Measurements from ENCODE around the gene TNS1. TPM values are rescaled to one million over a fixed set of nuclear protein-coding genes. Genes with fewer than 3 reads are reported as not detected.

The TNS1 gene
- polyA plus RNA-seq, 3 donors = 0.26 to 1.6 (median 1.5) TPM

GRCh38 chr2:217992061-217992460 is 10.7 kb downstream of the TNS1 start:
- Histone ChIP-seq H4K20me1 (ENCODE audit: insufficient read depth, low read length) (no peaks in the 10 kb centered on the region), H3K79me2 (ENCODE audit: insufficient read depth, low read length) (no peaks in the 10 kb centered on the region), H3K9me3 (replicated peaks in 1 of 2; ENCODE audit: control insufficient read depth in 1 of 2, insufficient read depth in 1 of 2, low read length in 2 of 2) (no peaks in the 10 kb centered on the region), H3K36me3 (replicated peaks in 1 of 2; ENCODE audit: control insufficient read depth in 1 of 2, insufficient read depth in 2 of 2, low read length in 2 of 2) (no peaks in the 10 kb centered on the region), H3K4me2 (replicated peaks; ENCODE audit: extremely low read depth, low read length, poor library complexity, severe bottlenecking) (no peak overlapping the region), H3K4me3 (replicated peaks in 1 of 3; ENCODE audit: low read depth in 2 of 3, low read length in 3 of 3) (no peak overlapping the region), H3K27me3 (ENCODE audit: control insufficient read depth in 2 of 2, insufficient read depth in 2 of 2, low read length in 2 of 2) (no peaks in the 10 kb centered on the region), H3K4me1 (ENCODE audit: control insufficient read depth in 1 of 2, insufficient read depth in 2 of 2, low read length in 2 of 2) (peaks cover 13 to 22% of the 10 kb centered on the region in 2 donors), H2AFZ (ENCODE audit: insufficient read depth, low read depth, low read length, poor library complexity, severe bottlenecking) (no peak overlapping the region), H3K27ac (ENCODE audit: low read depth in 1 of 2, low read length in 2 of 2) (no peak overlapping the region), H3K9ac (ENCODE audit: insufficient read depth, low read length, poor library complexity, severe bottlenecking) (no peak overlapping the region)
- WGBS (ENCODE audit: insufficient coverage) = 91% methylated on average over 1 of the region's 3 CpGs
- no peaks in the 10 kb centered on the region for H3K9me3 Mint-ChIP-seq
- H3K36me3 Mint-ChIP-seq = peaks cover 1 to 5% of the 10 kb centered on the region in 2 donors
- H3K4me1 Mint-ChIP-seq = peaks cover 20% of the 10 kb centered on the region
- no peak overlapping the region for H3K4me3 Mint-ChIP-seq
- intact Hi-C loops (cut with micrococcal nuclease) = no loop called here
- H3K27ac Mint-ChIP-seq = no peak overlapping the region
- no peak for DNase-seq
- TF ChIP-seq, protein P1, sequence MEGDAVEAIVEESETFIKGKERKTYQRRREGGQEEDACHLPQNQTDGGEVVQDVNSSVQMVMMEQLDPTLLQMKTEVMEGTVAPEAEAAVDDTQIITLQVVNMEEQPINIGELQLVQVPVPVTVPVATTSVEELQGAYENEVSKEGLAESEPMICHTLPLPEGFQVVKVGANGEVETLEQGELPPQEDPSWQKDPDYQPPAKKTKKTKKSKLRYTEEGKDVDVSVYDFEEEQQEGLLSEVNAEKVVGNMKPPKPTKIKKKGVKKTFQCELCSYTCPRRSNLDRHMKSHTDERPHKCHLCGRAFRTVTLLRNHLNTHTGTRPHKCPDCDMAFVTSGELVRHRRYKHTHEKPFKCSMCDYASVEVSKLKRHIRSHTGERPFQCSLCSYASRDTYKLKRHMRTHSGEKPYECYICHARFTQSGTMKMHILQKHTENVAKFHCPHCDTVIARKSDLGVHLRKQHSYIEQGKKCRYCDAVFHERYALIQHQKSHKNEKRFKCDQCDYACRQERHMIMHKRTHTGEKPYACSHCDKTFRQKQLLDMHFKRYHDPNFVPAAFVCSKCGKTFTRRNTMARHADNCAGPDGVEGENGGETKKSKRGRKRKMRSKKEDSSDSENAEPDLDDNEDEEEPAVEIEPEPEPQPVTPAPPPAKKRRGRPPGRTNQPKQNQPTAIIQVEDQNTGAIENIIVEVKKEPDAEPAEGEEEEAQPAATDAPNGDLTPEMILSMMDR (IDR thresholded peaks at IDR 0.05) = no peak
- H3K27me3 Mint-ChIP-seq (ENCODE audit: low read depth in 3 of 3) = no peaks in the 10 kb centered on the region

DNA sequence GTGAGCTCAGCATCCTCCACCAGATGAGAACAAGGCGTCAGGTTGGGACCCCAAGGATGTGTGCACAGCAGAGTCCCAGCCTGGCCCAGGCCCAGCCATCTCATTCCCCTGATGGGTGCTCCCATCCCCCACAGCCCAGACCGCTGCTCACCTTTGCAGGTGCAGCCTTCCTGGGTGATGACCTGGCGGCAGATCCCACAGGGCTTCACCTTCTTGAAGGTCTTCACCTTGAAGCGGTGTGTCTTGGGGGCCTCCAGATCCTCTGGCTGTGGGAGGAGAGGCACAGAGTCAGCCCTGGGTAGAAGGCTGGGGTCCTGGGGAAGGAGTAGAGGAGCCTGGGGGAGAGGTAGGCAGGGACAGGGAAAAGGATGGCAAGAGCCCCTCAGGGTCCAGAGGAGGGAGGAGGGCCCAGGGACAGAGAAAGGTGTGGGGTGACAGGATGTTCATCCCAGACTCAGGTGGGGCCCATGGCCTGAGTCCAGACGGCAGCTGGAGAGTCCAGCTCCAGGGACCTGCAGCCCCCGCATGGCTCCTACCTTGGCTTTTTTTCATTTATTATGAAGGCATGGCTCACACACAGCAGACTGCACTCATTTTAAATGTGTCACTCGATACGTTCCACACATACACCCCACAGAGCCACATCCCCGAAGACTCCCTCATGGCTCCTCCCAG is 11.9 kb downstream of the TNS1 start:
- intact Hi-C loops (cut with micrococcal nuclease) = no loop called here
- no peak overlapping the region for H3K4me3 ChIP-seq (replicated peaks in 1 of 3; ENCODE audit: low read depth in 2 of 3, low read length in 3 of 3)
- no peak overlapping the region for H3K27ac ChIP-seq (ENCODE audit: low read depth in 1 of 2, low read length in 2 of 2)
- H3K79me2 ChIP-seq (ENCODE audit: insufficient read depth, low read length) = no peaks in the 10 kb centered on the region
- no peak for DNase-seq
- no peaks in the 10 kb centered on the region for H3K36me3 ChIP-seq (replicated peaks in 1 of 2; ENCODE audit: control insufficient read depth in 1 of 2, insufficient read depth in 2 of 2, low read length in 2 of 2)
- Mint-ChIP-seq H3K4me3 (no peak overlapping the region), H3K4me1 (peaks cover 9% of the 10 kb centered on the region), H3K9me3 (no peaks in the 10 kb centered on the region), H3K36me3 (peaks cover 2 to 5% of the 10 kb centered on the region in 2 donors), H3K27me3 (ENCODE audit: low read depth in 3 of 3) (no peaks in the 10 kb centered on the region), H3K27ac (no peak overlapping the region)
- 97% methylated on average over 8 of the region's 9 CpGs for WGBS (ENCODE audit: insufficient coverage)
- no peak overlapping the region for H2AFZ ChIP-seq (ENCODE audit: insufficient read depth, low read depth, low read length, poor library complexity, severe bottlenecking)
- no peak overlapping the region for H3K9ac ChIP-seq (ENCODE audit: insufficient read depth, low read length, poor library complexity, severe bottlenecking)
- H4K20me1 ChIP-seq (ENCODE audit: insufficient read depth, low read length) = no peaks in the 10 kb centered on the region
- TF ChIP-seq, protein P1 (IDR thresholded peaks at IDR 0.05) = no peak
- no peaks in the 10 kb centered on the region for H3K27me3 ChIP-seq (ENCODE audit: control insufficient read depth in 2 of 2, insufficient read depth in 2 of 2, low read length in 2 of 2)
- H3K4me2 ChIP-seq (replicated peaks; ENCODE audit: extremely low read depth, low read length, poor library complexity, severe bottlenecking) = no peak overlapping the region
- H3K9me3 ChIP-seq (replicated peaks in 1 of 2; ENCODE audit: control insufficient read depth in 1 of 2, insufficient read depth in 1 of 2, low read length in 2 of 2) = no peaks in the 10 kb centered on the region
- H3K4me1 ChIP-seq (ENCODE audit: control insufficient read depth in 1 of 2, insufficient read depth in 2 of 2, low read length in 2 of 2) = peaks cover 9 to 14% of the 10 kb centered on the region in 2 donors

Data from CD14-positive monocyte (primary cell).